ENCODE results near the gene CCDC107.
A peak's percentile ranks its signal among the peaks of the same experiment; 100 is the strongest.

CCDC107 gene

DNA sequence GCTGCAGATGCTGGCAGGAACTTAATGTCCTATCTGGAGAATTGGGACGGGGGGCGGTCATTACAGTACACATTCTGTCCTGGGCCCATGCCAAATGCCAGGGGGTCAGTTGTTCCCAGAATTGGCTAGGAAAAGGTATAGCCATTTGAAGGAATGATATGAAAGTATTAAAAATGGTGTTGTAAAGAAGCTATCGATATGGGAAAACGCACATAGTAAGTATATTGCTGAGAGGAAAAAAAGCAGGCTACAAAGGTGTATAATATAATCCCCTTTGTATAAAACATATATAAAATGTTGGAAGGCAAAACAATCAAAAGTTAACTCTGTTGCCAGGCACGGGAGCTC is 7.4 kb downstream of the CCDC107 start:
- peaks cover 7% of the 10 kb centered on the region for H3K4me1 ChIP-seq (ENCODE audit: insufficient read depth, low read length)
- H3K9ac ChIP-seq (ENCODE audit: low read depth, low read length), result peak overlapping the region; percentile 50; the same call in 1 of the 2 replicates
- H3K27ac ChIP-seq (ENCODE audit: low read length), result no peak overlapping the region
- H3K4me3 ChIP-seq (ENCODE audit: low read length), result peak overlapping the region; percentile 88; the same call in 1 of the 2 replicates
- no peaks in the 10 kb centered on the region for H3K9me3 ChIP-seq (ENCODE audit: insufficient read depth, low read depth, low read length)
- H3K36me3 ChIP-seq (ENCODE audit: insufficient read depth, low read depth, low read length), result peaks cover 36% of the 10 kb centered on the region
- no peaks in the 10 kb centered on the region for H3K27me3 ChIP-seq (ENCODE audit: insufficient read depth, low read length)

GRCh38 chr9:35666045-35666444 is 8.0 kb downstream of the CCDC107 start:
- Histone ChIP-seq H3K4me3 (ENCODE audit: low read length) (no peak overlapping the region), H3K27me3 (ENCODE audit: insufficient read depth, low read length) (no peaks in the 10 kb centered on the region), H3K36me3 (ENCODE audit: insufficient read depth, low read depth, low read length) (peaks cover 30% of the 10 kb centered on the region), H3K4me1 (ENCODE audit: insufficient read depth, low read length) (peaks cover 7% of the 10 kb centered on the region), H3K27ac (ENCODE audit: low read length) (no peak overlapping the region), H3K9me3 (ENCODE audit: insufficient read depth, low read depth, low read length) (no peaks in the 10 kb centered on the region), H3K9ac (ENCODE audit: low read depth, low read length) (no peak overlapping the region)

DNA sequence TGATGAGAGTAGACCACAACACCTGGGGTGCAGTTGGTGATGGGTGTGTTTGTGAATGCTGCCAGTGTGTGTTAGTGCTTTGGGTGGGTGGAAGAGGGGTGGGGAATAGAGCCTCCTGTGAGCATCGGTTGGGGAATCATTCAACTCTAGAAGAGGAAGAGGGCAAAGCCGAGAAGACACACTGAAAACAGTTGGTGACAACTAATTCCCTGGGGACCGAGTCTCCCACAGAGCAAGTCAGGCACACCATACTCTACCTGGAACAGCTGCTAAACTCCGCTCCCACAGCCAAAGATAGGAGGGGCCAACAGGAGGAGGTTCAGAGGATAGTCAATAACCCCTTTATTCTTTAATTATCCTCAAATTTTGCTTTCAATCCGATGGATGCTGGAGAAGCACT is 8.5 kb downstream of the CCDC107 start:
- H3K9ac ChIP-seq (ENCODE audit: low read depth, low read length), result no peak overlapping the region

GRCh38 chr9:35667939-35668338 is 9.8 kb downstream of the CCDC107 start:
- Histone ChIP-seq H3K36me3 (ENCODE audit: insufficient read depth, low read depth, low read length) (peaks cover 11% of the 10 kb centered on the region), H3K4me1 (ENCODE audit: insufficient read depth, low read length) (peaks cover 7% of the 10 kb centered on the region), H3K27me3 (ENCODE audit: insufficient read depth, low read length) (no peaks in the 10 kb centered on the region), H3K4me3 (ENCODE audit: low read length) (no peak overlapping the region), H3K27ac (ENCODE audit: low read length) (no peak overlapping the region), H3K9ac (ENCODE audit: low read depth, low read length) (no peak overlapping the region), H3K9me3 (ENCODE audit: insufficient read depth, low read depth, low read length) (no peaks in the 10 kb centered on the region)

More for the DNA sequence above, 8.5 kb downstream of the CCDC107 start:
- H3K4me3 ChIP-seq (ENCODE audit: low read length), result no peak overlapping the region
- H3K36me3 ChIP-seq (ENCODE audit: insufficient read depth, low read depth, low read length), result peaks cover 25% of the 10 kb centered on the region
- H3K4me1 ChIP-seq (ENCODE audit: insufficient read depth, low read length), result peaks cover 7% of the 10 kb centered on the region
- no peak overlapping the region for H3K27ac ChIP-seq (ENCODE audit: low read length)
- H3K9me3 ChIP-seq (ENCODE audit: insufficient read depth, low read depth, low read length), result no peaks in the 10 kb centered on the region
- no peaks in the 10 kb centered on the region for H3K27me3 ChIP-seq (ENCODE audit: insufficient read depth, low read length)

GRCh38 chr9:35669331-35670145 is 11.4 kb downstream of the CCDC107 start:
- no peak overlapping the region for H3K27ac ChIP-seq (ENCODE audit: low read length)
- H3K4me3 ChIP-seq (ENCODE audit: low read length), result no peak overlapping the region
- H3K27me3 ChIP-seq (ENCODE audit: insufficient read depth, low read length), result peaks cover 8% of the 10 kb centered on the region
- H3K36me3 ChIP-seq (ENCODE audit: insufficient read depth, low read depth, low read length), result no peaks in the 10 kb centered on the region
- H3K4me1 ChIP-seq (ENCODE audit: insufficient read depth, low read length), result peaks cover 2% of the 10 kb centered on the region; the same call in 1 of the 2 replicates
- no peak overlapping the region for H3K9ac ChIP-seq (ENCODE audit: low read depth, low read length)
- H3K9me3 ChIP-seq (ENCODE audit: insufficient read depth, low read depth, low read length), result no peaks in the 10 kb centered on the region

- Histone ChIP-seq H3K9ac (ENCODE audit: low read depth, low read length) (no peak within 1 kb of the TSS), H3K9me3 (ENCODE audit: insufficient read depth, low read depth, low read length) (no peaks in the 10 kb centered on the region), H3K36me3 (ENCODE audit: insufficient read depth, low read depth, low read length) (no peaks in the 10 kb centered on the region)
Measured at GRCh38 chr9:35673132-35674024, 15.3 kb downstream of the CCDC107 start, which contains the start of gene CA9. Gene CA9 (plus strand): TSS chr9:35673928. CDS start chr9:35673960, 32 bp downstream.

DNA sequence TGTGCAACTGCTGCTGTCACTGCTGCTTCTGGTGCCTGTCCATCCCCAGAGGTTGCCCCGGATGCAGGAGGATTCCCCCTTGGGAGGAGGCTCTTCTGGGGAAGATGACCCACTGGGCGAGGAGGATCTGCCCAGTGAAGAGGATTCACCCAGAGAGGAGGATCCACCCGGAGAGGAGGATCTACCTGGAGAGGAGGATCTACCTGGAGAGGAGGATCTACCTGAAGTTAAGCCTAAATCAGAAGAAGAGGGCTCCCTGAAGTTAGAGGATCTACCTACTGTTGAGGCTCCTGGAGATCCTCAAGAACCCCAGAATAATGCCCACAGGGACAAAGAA is 15.9 kb downstream of the CCDC107 start:
- H3K4me1 ChIP-seq (ENCODE audit: insufficient read depth, low read length), result peaks cover 6% of the 10 kb centered on the region; the same call in 1 of the 2 replicates
- H3K27me3 ChIP-seq (ENCODE audit: insufficient read depth, low read length), result peaks cover 18% of the 10 kb centered on the region
- H3K36me3 ChIP-seq (ENCODE audit: insufficient read depth, low read depth, low read length), result no peaks in the 10 kb centered on the region
- no peak overlapping the region for H3K27ac ChIP-seq (ENCODE audit: low read length)
- no peak overlapping the region for H3K9ac ChIP-seq (ENCODE audit: low read depth, low read length)
- no peak overlapping the region for H3K4me3 ChIP-seq (ENCODE audit: low read length)
- H3K9me3 ChIP-seq (ENCODE audit: insufficient read depth, low read depth, low read length), result no peaks in the 10 kb centered on the region

More at GRCh38 chr9:35673132-35674024, 15.3 kb downstream of the CCDC107 start, which contains the start of gene CA9:
- Histone ChIP-seq H3K27ac (ENCODE audit: low read length) (no peak within 1 kb of the TSS), H3K4me3 (ENCODE audit: low read length) (no peak within 1 kb of the TSS), H3K27me3 (ENCODE audit: insufficient read depth, low read length) (peaks cover 18% of the 10 kb centered on the region), H3K4me1 (ENCODE audit: insufficient read depth, low read length) (peaks cover 6% of the 10 kb centered on the region; the same call in 1 of the 2 replicates)

DNA sequence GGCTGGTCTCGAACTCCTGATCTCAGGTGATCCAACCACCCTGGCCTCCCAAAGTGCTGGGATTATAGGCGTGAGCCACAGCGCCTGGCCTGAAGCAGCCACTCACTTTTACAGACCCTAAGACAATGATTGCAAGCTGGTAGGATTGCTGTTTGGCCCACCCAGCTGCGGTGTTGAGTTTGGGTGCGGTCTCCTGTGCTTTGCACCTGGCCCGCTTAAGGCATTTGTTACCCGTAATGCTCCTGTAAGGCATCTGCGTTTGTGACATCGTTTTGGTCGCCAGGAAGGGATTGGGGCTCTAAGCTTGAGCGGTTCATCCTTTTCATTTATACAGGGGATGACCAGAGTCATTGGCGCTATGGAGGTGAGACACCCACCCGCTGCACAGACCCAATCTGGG is 17.1 kb downstream of the CCDC107 start:
- peak overlapping the region; percentile 79; the same call in 1 of the 2 replicates for H3K9ac ChIP-seq (ENCODE audit: low read depth, low read length)

GRCh38 chr9:35675732-35676392 is 17.8 kb downstream of the CCDC107 start:
- peaks cover 6% of the 10 kb centered on the region; the same call in 1 of the 2 replicates for H3K4me1 ChIP-seq (ENCODE audit: insufficient read depth, low read length)
- peak overlapping the region; percentile 79; the same call in 1 of the 2 replicates for H3K9ac ChIP-seq (ENCODE audit: low read depth, low read length)
- H3K27me3 ChIP-seq (ENCODE audit: insufficient read depth, low read length), result peaks cover 18% of the 10 kb centered on the region
- no peak overlapping the region for H3K27ac ChIP-seq (ENCODE audit: low read length)
- no peaks in the 10 kb centered on the region for H3K9me3 ChIP-seq (ENCODE audit: insufficient read depth, low read depth, low read length)
- peak overlapping the region; percentile 86 for H3K4me3 ChIP-seq (ENCODE audit: low read length)
- H3K36me3 ChIP-seq (ENCODE audit: insufficient read depth, low read depth, low read length), result no peaks in the 10 kb centered on the region

More for the DNA sequence above, 17.1 kb downstream of the CCDC107 start:
- Histone ChIP-seq H3K9me3 (ENCODE audit: insufficient read depth, low read depth, low read length) (no peaks in the 10 kb centered on the region), H3K4me3 (ENCODE audit: low read length) (peak overlapping the region; percentile 86), H3K4me1 (ENCODE audit: insufficient read depth, low read length) (peaks cover 6% of the 10 kb centered on the region; the same call in 1 of the 2 replicates), H3K36me3 (ENCODE audit: insufficient read depth, low read depth, low read length) (no peaks in the 10 kb centered on the region), H3K27ac (ENCODE audit: low read length) (no peak overlapping the region), H3K27me3 (ENCODE audit: insufficient read depth, low read length) (peaks cover 18% of the 10 kb centered on the region)

GRCh38 chr9:35679091-35679490 is 21.0 kb downstream of the CCDC107 start:
- no peak overlapping the region for H3K9ac ChIP-seq (ENCODE audit: low read depth, low read length)
- H3K27me3 ChIP-seq (ENCODE audit: insufficient read depth, low read length), result peaks cover 15% of the 10 kb centered on the region
- H3K4me3 ChIP-seq (ENCODE audit: low read length), result no peak overlapping the region
- H3K9me3 ChIP-seq (ENCODE audit: insufficient read depth, low read depth, low read length), result no peaks in the 10 kb centered on the region
- peaks cover 28% of the 10 kb centered on the region for H3K36me3 ChIP-seq (ENCODE audit: insufficient read depth, low read depth, low read length)
- no peak overlapping the region for H3K27ac ChIP-seq (ENCODE audit: low read length)
- H3K4me1 ChIP-seq (ENCODE audit: insufficient read depth, low read length), result peaks cover 6% of the 10 kb centered on the region; the same call in 1 of the 2 replicates

DNA sequence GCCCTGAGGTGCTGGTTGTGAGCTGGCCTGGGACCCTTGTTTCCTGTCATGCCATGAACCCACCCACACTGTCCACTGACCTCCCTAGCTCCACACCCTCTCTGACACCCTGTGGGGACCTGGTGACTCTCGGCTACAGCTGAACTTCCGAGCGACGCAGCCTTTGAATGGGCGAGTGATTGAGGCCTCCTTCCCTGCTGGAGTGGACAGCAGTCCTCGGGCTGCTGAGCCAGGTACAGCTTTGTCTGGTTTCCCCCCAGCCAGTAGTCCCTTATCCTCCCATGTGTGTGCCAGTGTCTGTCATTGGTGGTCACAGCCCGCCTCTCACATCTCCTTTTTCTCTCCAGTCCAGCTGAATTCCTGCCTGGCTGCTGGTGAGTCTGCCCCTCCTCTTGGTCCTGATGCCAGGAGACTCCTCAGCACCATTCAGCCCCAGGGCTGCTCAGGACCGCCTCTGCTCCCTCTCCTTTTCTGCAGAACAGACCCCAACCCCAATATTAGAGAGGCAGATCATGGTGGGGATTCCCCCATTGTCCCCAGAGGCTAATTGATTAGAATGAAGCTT is 21.8 kb downstream of the CCDC107 start:
- Histone ChIP-seq H3K4me3 (ENCODE audit: low read length) (no peak overlapping the region), H3K27ac (ENCODE audit: low read length) (no peak overlapping the region), H3K9ac (ENCODE audit: low read depth, low read length) (no peak overlapping the region), H3K27me3 (ENCODE audit: insufficient read depth, low read length) (peaks cover 7% of the 10 kb centered on the region), H3K36me3 (ENCODE audit: insufficient read depth, low read depth, low read length) (peaks cover 35% of the 10 kb centered on the region), H3K4me1 (ENCODE audit: insufficient read depth, low read length) (peaks cover 6% of the 10 kb centered on the region; the same call in 1 of the 2 replicates), H3K9me3 (ENCODE audit: insufficient read depth, low read depth, low read length) (no peaks in the 10 kb centered on the region)

All from iPS-20b (cell line).